Neural cell (in vitro differentiated cells): Measurements from ENCODE around the gene MTERF1. TPM values are rescaled to one million over a fixed set of nuclear protein-coding genes. Genes with fewer than 3 reads are reported as not detected.

Experiments used
- H2AFZ ChIP-seq: fragments of 200-600, 300-800 bp; sonication (generic), shearing (Covaris generic); 2 replicates; pipeline ENCODE4 v1.6.0; 2014; ENCODE audit warnings: low read depth, mild to moderate bottlenecking, antibody characterized with exemption, low read length, moderate library complexity
- H3F3A ChIP-seq: fragments of 200-600 bp; shearing (Covaris generic); 2 replicates; pipeline ENCODE4 v1.6.1; 2016; ENCODE audit warnings: mild to moderate bottlenecking, moderate library complexity, mixed read lengths, antibody characterized with exemption, low read length; ENCODE audit not compliant: insufficient read depth, poor library complexity, severe bottlenecking
- H3K27ac ChIP-seq: fragments of 200-600, 300-800 bp; sonication (generic), shearing (Covaris generic); 2 replicates; pipeline ENCODE4 v1.5.1; 2014; ENCODE audit warnings: mild to moderate bottlenecking, low read length, moderate library complexity
- H3K27me3 ChIP-seq: fragments of 300-800, 200-600 bp; sonication (generic), shearing (Covaris generic); 2 replicates; pipeline ENCODE4 v1.6.0; 2014; ENCODE audit warnings: mild to moderate bottlenecking, low read depth, low read length, moderate library complexity; ENCODE audit not compliant: insufficient read depth
- H3K36me3 ChIP-seq: fragments of 300-800, 200-600 bp; sonication (generic), shearing (Covaris generic); 2 replicates; pipeline ENCODE4 v1.5.1; 2014; ENCODE audit warnings: mild to moderate bottlenecking, antibody characterized with exemption, low read length, moderate library complexity; ENCODE audit not compliant: insufficient read depth
- H3K4me2 ChIP-seq: fragments of 300-800, 200-600 bp; sonication (generic), shearing (Covaris generic); 2 replicates; pipeline ENCODE4 v1.6.0; 2014; ENCODE audit warnings: mild to moderate bottlenecking, low read length
- H3K4me3 ChIP-seq: fragments of 300-800, 200-600 bp; sonication (generic), shearing (Covaris generic); 2 replicates; pipeline ENCODE4 v1.5.1; 2014; ENCODE audit warnings: mild to moderate bottlenecking, low read length, moderate library complexity
- H3K79me2 ChIP-seq: fragments of 200-600 bp; shearing (Covaris generic); replicated peaks from 2 replicates; pipeline ENCODE4 v1.6.0; 2014; ENCODE audit warnings: mild to moderate bottlenecking, low read length, moderate library complexity; ENCODE audit not compliant: insufficient read depth
- H3K9ac ChIP-seq: fragments of 300-800, 200-600 bp; sonication (generic), shearing (Covaris generic); 2 replicates; pipeline ENCODE4 v1.6.1; 2016; ENCODE audit warnings: mild to moderate bottlenecking, low read length, mixed read lengths
- H3K9me2 ChIP-seq: fragments of 200-600 bp; shearing (Covaris generic); 2 replicates; pipeline ENCODE4 v1.6.1; 2016; ENCODE audit warnings: mild to moderate bottlenecking, low read length, mixed read lengths; ENCODE audit not compliant: insufficient read depth
- H3K9me3 ChIP-seq: fragments of 200-600, 300-800 bp; sonication (generic), shearing (Covaris generic); 2 replicates; pipeline ENCODE4 v1.6.1; 2016; ENCODE audit warnings: mild to moderate bottlenecking, mixed run types, low read length, moderate library complexity, mixed read lengths
- H4K20me1 ChIP-seq: fragments of 200-600 bp; shearing (Covaris generic); 2 replicates; pipeline ENCODE4 v1.6.1; 2016; ENCODE audit warnings: mild to moderate bottlenecking, mixed run types; ENCODE audit not compliant: insufficient read depth
- EP300 ChIP-seq: fragments of 450-650 bp; conservative IDR thresholded peaks from 2 replicates; pipeline ENCODE4 v1.6.1; 2014; ENCODE audit warnings: antibody characterized with exemption, mild to moderate bottlenecking, moderate library complexity; ENCODE audit not compliant: poor library complexity, severe bottlenecking
- EZH2 ChIP-seq: fragments of 200-600, 300-800 bp; shearing (Covaris generic), sonication (generic); IDR thresholded peaks from 2 replicates; pipeline ENCODE4 v1.6.1; 2014; ENCODE audit warnings: antibody characterized with exemption, low read length, borderline replicate concordance, mild to moderate bottlenecking; ENCODE audit not compliant: insufficient read depth, poor library complexity, severe bottlenecking
- MXI1 ChIP-seq: fragments of 450-650 bp; conservative IDR thresholded peaks from 2 replicates; pipeline ENCODE4 v1.6.1; 2014; ENCODE audit warnings: antibody characterized with exemption, mild to moderate bottlenecking; ENCODE audit not compliant: poor library complexity, severe bottlenecking
- POLR2AphosphoS5 ChIP-seq: IDR thresholded peaks from 2 replicates; pipeline ENCODE4 v1.6.1; 2012
- RAD21 ChIP-seq: fragments of 450-650 bp; conservative IDR thresholded peaks from 2 replicates; pipeline ENCODE4 v1.6.1; 2014; ENCODE audit warnings: antibody characterized with exemption, mild to moderate bottlenecking, moderate library complexity
- REST ChIP-seq: IDR thresholded peaks from 2 replicates; pipeline ENCODE4 v1.6.1; 2012; ENCODE audit warnings: borderline replicate concordance
- SMC3 ChIP-seq: fragments of 450-650 bp; conservative IDR thresholded peaks from 2 replicates; pipeline ENCODE4 v1.6.1; 2014; ENCODE audit warnings: antibody characterized with exemption, mild to moderate bottlenecking, moderate library complexity; ENCODE audit not compliant: poor library complexity
- TAF1 ChIP-seq: IDR thresholded peaks from 2 replicates; pipeline ENCODE4 v1.6.1; 2012; ENCODE audit warnings: low read depth
- polyA plus RNA-seq: library from polyadenylated mRNA; depleted of rRNA; stranded (reverse); fragments of >200 nt; gene quantifications from 2 replicates; pipeline ENCODE4 v1.2.3, GENCODE V29; 2014
- TF ChIP-seq, protein P1 (sequence below): fragments of 450-650 bp; IDR thresholded peaks from 2 replicates; pipeline ENCODE4 v1.5.1; 2014; ENCODE audit warnings: antibody characterized with exemption, mild to moderate bottlenecking, moderate library complexity; ENCODE audit not compliant: poor library complexity, severe bottlenecking

MTERF1 gene
- polyA plus RNA-seq, 1 donor from 2014 or later: 22.9 TPM

GRCh38 chr7:91915401-91916050, 35.0 kb upstream of the MTERF1 start:
- Histone ChIP-seq H3K36me3 (no peaks in the 10 kb centered on the region), H2AFZ (no peak overlapping the region), H3K27ac (no peak overlapping the region), H3K9me2 (no peaks in the 10 kb centered on the region), H3F3A (no peaks in the 10 kb centered on the region), H3K4me3 (no peak overlapping the region), H3K9ac (no peak overlapping the region), H3K4me2 (no peak overlapping the region), H3K79me2 (no peaks in the 10 kb centered on the region), H4K20me1 (no peaks in the 10 kb centered on the region), H3K9me3 (no peaks in the 10 kb centered on the region), H3K27me3 (no peaks in the 10 kb centered on the region)
- no peak for TF ChIP-seq EP300
- TF ChIP-seq TAF1: no peak
- TF ChIP-seq SMC3: no peak
- TF ChIP-seq, protein P1, sequence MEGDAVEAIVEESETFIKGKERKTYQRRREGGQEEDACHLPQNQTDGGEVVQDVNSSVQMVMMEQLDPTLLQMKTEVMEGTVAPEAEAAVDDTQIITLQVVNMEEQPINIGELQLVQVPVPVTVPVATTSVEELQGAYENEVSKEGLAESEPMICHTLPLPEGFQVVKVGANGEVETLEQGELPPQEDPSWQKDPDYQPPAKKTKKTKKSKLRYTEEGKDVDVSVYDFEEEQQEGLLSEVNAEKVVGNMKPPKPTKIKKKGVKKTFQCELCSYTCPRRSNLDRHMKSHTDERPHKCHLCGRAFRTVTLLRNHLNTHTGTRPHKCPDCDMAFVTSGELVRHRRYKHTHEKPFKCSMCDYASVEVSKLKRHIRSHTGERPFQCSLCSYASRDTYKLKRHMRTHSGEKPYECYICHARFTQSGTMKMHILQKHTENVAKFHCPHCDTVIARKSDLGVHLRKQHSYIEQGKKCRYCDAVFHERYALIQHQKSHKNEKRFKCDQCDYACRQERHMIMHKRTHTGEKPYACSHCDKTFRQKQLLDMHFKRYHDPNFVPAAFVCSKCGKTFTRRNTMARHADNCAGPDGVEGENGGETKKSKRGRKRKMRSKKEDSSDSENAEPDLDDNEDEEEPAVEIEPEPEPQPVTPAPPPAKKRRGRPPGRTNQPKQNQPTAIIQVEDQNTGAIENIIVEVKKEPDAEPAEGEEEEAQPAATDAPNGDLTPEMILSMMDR: no peak
- TF ChIP-seq MXI1: no peak
- no peak for TF ChIP-seq POLR2AphosphoS5
- no peak for TF ChIP-seq RAD21
- TF ChIP-seq REST: no peak
- no peak for TF ChIP-seq EZH2

DNA sequence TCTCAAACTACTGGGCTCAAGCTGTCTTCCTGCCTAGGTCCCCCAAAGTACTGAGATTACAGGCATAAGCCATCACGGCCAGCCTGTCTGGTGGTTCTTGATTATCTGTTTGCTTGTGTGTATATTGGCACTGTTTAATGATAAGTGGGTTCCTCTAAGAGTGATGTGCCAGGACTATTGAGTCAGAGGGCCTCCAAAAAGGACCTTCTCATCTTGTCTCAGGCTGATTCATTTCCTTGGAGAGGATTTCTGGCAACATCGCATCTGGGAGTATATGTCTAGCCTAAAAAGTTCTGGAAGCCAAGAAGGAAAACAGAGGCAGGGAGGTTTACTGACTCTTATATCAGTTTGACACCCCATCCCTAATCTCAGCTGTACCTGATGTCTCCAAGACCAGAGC, 33.1 kb upstream of the MTERF1 start:
- no peak overlapping the region for H3K4me2 ChIP-seq
- no peaks in the 10 kb centered on the region for H3K27me3 ChIP-seq
- no peaks in the 10 kb centered on the region for H3K79me2 ChIP-seq
- no peaks in the 10 kb centered on the region for H3K9me2 ChIP-seq
- H3K27ac ChIP-seq: no peak overlapping the region
- H3K36me3 ChIP-seq: no peaks in the 10 kb centered on the region
- H3K9me3 ChIP-seq: no peaks in the 10 kb centered on the region
- no peak overlapping the region for H3K4me3 ChIP-seq
- no peak overlapping the region for H2AFZ ChIP-seq
- H4K20me1 ChIP-seq: no peaks in the 10 kb centered on the region
- no peak overlapping the region for H3K9ac ChIP-seq
- TF ChIP-seq MXI1 (no peak), POLR2AphosphoS5 (no peak), REST (no peak), TAF1 (no peak), EP300 (no peak), SMC3 (no peak), EZH2 (no peak), RAD21 (no peak)
- TF ChIP-seq, protein P1: no peak
- no peaks in the 10 kb centered on the region for H3F3A ChIP-seq
